Neural cell (in vitro differentiated cells): ENCODE results near the gene ABCC8. TPM values are rescaled to one million over a fixed set of nuclear protein-coding genes. Genes with fewer than 3 reads are reported as not detected.

ENCODE experiments used
- H2AFZ ChIP-seq: fragments of 200-600, 300-800 bp; sonication (generic), shearing (Covaris generic); 2 replicates; pipeline ENCODE4 v1.6.0; 2014; ENCODE audit warnings: low read depth, mild to moderate bottlenecking, antibody characterized with exemption, low read length, moderate library complexity
- H3F3A ChIP-seq: fragments of 200-600 bp; shearing (Covaris generic); 2 replicates; pipeline ENCODE4 v1.6.1; 2016; ENCODE audit warnings: mild to moderate bottlenecking, moderate library complexity, mixed read lengths, antibody characterized with exemption, low read length; ENCODE audit not compliant: insufficient read depth, poor library complexity, severe bottlenecking
- H3K27ac ChIP-seq: fragments of 200-600, 300-800 bp; sonication (generic), shearing (Covaris generic); 2 replicates; pipeline ENCODE4 v1.5.1; 2014; ENCODE audit warnings: mild to moderate bottlenecking, low read length, moderate library complexity
- H3K27me3 ChIP-seq: fragments of 300-800, 200-600 bp; sonication (generic), shearing (Covaris generic); 2 replicates; pipeline ENCODE4 v1.6.0; 2014; ENCODE audit warnings: mild to moderate bottlenecking, low read depth, low read length, moderate library complexity; ENCODE audit not compliant: insufficient read depth
- H3K36me3 ChIP-seq: fragments of 300-800, 200-600 bp; sonication (generic), shearing (Covaris generic); 2 replicates; pipeline ENCODE4 v1.5.1; 2014; ENCODE audit warnings: mild to moderate bottlenecking, antibody characterized with exemption, low read length, moderate library complexity; ENCODE audit not compliant: insufficient read depth
- H3K4me2 ChIP-seq: fragments of 300-800, 200-600 bp; sonication (generic), shearing (Covaris generic); 2 replicates; pipeline ENCODE4 v1.6.0; 2014; ENCODE audit warnings: mild to moderate bottlenecking, low read length
- H3K4me3 ChIP-seq: fragments of 300-800, 200-600 bp; sonication (generic), shearing (Covaris generic); 2 replicates; pipeline ENCODE4 v1.5.1; 2014; ENCODE audit warnings: mild to moderate bottlenecking, low read length, moderate library complexity
- H3K79me2 ChIP-seq: fragments of 200-600 bp; shearing (Covaris generic); replicated peaks from 2 replicates; pipeline ENCODE4 v1.6.0; 2014; ENCODE audit warnings: mild to moderate bottlenecking, low read length, moderate library complexity; ENCODE audit not compliant: insufficient read depth
- H3K9ac ChIP-seq: fragments of 300-800, 200-600 bp; sonication (generic), shearing (Covaris generic); 2 replicates; pipeline ENCODE4 v1.6.1; 2016; ENCODE audit warnings: mild to moderate bottlenecking, low read length, mixed read lengths
- H3K9me2 ChIP-seq: fragments of 200-600 bp; shearing (Covaris generic); 2 replicates; pipeline ENCODE4 v1.6.1; 2016; ENCODE audit warnings: mild to moderate bottlenecking, low read length, mixed read lengths; ENCODE audit not compliant: insufficient read depth
- H3K9me3 ChIP-seq: fragments of 200-600, 300-800 bp; sonication (generic), shearing (Covaris generic); 2 replicates; pipeline ENCODE4 v1.6.1; 2016; ENCODE audit warnings: mild to moderate bottlenecking, mixed run types, low read length, moderate library complexity, mixed read lengths
- H4K20me1 ChIP-seq: fragments of 200-600 bp; shearing (Covaris generic); 2 replicates; pipeline ENCODE4 v1.6.1; 2016; ENCODE audit warnings: mild to moderate bottlenecking, mixed run types; ENCODE audit not compliant: insufficient read depth
- CTCF ChIP-seq: fragments of 450-650 bp; IDR thresholded peaks from 2 replicates; pipeline ENCODE4 v1.5.1; 2014; ENCODE audit warnings: antibody characterized with exemption, mild to moderate bottlenecking, moderate library complexity; ENCODE audit not compliant: poor library complexity, severe bottlenecking
- EP300 ChIP-seq: fragments of 450-650 bp; conservative IDR thresholded peaks from 2 replicates; pipeline ENCODE4 v1.6.1; 2014; ENCODE audit warnings: antibody characterized with exemption, mild to moderate bottlenecking, moderate library complexity; ENCODE audit not compliant: poor library complexity, severe bottlenecking
- EZH2 ChIP-seq: fragments of 200-600, 300-800 bp; shearing (Covaris generic), sonication (generic); IDR thresholded peaks from 2 replicates; pipeline ENCODE4 v1.6.1; 2014; ENCODE audit warnings: antibody characterized with exemption, low read length, borderline replicate concordance, mild to moderate bottlenecking; ENCODE audit not compliant: insufficient read depth, poor library complexity, severe bottlenecking
- MXI1 ChIP-seq: fragments of 450-650 bp; conservative IDR thresholded peaks from 2 replicates; pipeline ENCODE4 v1.6.1; 2014; ENCODE audit warnings: antibody characterized with exemption, mild to moderate bottlenecking; ENCODE audit not compliant: poor library complexity, severe bottlenecking
- POLR2AphosphoS5 ChIP-seq: IDR thresholded peaks from 2 replicates; pipeline ENCODE4 v1.6.1; 2012
- RAD21 ChIP-seq: fragments of 450-650 bp; conservative IDR thresholded peaks from 2 replicates; pipeline ENCODE4 v1.6.1; 2014; ENCODE audit warnings: antibody characterized with exemption, mild to moderate bottlenecking, moderate library complexity
- REST ChIP-seq: IDR thresholded peaks from 2 replicates; pipeline ENCODE4 v1.6.1; 2012; ENCODE audit warnings: borderline replicate concordance
- SMC3 ChIP-seq: fragments of 450-650 bp; conservative IDR thresholded peaks from 2 replicates; pipeline ENCODE4 v1.6.1; 2014; ENCODE audit warnings: antibody characterized with exemption, mild to moderate bottlenecking, moderate library complexity; ENCODE audit not compliant: poor library complexity
- TAF1 ChIP-seq: IDR thresholded peaks from 2 replicates; pipeline ENCODE4 v1.6.1; 2012; ENCODE audit warnings: low read depth
- polyA plus RNA-seq: library from polyadenylated mRNA; depleted of rRNA; stranded (reverse); fragments of >200 nt; gene quantifications from 2 replicates; pipeline ENCODE4 v1.2.3, GENCODE V29; 2014

Gene ABCC8
- polyA plus RNA-seq, 1 donor from 2014 or later: 13.2 TPM

DNA sequence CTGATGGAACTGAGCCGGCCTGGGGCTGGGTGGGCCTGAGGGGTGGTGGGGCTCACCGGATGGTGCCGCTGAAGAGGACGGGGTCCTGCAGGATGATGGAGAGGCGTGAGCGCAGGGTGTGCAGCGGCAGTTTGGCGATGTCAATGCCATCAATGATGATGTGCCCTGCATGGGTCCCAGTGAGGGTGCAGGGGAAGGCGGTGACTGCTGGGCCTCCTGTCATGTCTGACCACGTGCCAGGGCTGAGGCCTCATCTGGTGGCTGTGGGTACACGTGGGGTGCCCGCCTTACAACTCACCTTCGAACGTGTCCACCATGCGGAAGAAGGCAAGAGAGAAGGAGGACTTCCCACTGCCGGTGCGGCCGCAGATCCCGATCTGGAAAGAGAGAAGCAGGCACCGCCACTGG is 81.1 kb downstream of the ABCC8 start:
- Histone ChIP-seq H3K36me3 (no peaks in the 10 kb centered on the region), H3K9me2 (no peaks in the 10 kb centered on the region), H2AFZ (no peak overlapping the region), H4K20me1 (no peaks in the 10 kb centered on the region), H3K4me2 (no peak overlapping the region), H3F3A (no peaks in the 10 kb centered on the region), H3K9ac (no peak overlapping the region), H3K9me3 (no peaks in the 10 kb centered on the region), H3K27ac (no peak overlapping the region), H3K4me3 (no peak overlapping the region), H3K27me3 (no peaks in the 10 kb centered on the region), H3K79me2 (no peaks in the 10 kb centered on the region)
- TF ChIP-seq TAF1: no peak
- no peak for TF ChIP-seq MXI1
- TF ChIP-seq POLR2AphosphoS5: no peak
- TF ChIP-seq CTCF: no peak

DNA sequence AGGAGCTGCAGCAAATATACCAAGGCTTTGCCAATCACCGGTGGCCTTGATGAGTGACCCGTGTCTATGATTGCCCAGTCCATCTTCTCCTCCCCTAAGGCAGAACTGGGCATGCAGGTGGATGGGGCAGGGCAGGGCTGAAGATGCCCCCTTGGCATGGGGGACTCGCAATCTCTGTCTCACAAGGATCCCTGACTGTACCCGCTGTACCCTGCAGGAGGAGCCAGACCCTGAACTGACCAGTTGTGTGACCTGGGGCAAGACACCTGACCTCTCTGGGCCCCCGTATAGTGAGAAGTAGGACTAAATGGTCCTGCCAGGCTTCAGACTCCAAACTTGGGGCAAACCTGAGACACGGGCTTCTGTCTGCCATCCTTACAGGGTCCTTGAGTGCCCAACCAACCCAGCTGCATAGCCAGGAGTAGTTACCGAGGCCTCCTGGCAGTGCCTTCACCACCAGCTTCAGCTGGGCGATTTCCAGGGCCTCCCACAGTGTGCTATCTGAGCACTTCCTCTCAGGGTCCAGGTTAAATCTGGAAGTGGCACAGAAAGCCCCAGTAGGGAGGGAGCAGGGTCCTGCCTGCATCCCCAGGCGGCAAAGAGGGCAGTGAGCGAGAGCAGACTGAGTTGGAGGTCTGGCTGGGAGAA is 81.8 kb downstream of the ABCC8 start:
- Histone ChIP-seq H3K4me2 (no peak overlapping the region), H2AFZ (no peak overlapping the region), H4K20me1 (no peaks in the 10 kb centered on the region), H3K9ac (no peak overlapping the region), H3K79me2 (no peaks in the 10 kb centered on the region), H3K9me3 (no peaks in the 10 kb centered on the region), H3K27me3 (no peaks in the 10 kb centered on the region), H3K9me2 (no peaks in the 10 kb centered on the region), H3K36me3 (no peaks in the 10 kb centered on the region), H3F3A (no peaks in the 10 kb centered on the region), H3K4me3 (no peak overlapping the region), H3K27ac (no peak overlapping the region)
- TF ChIP-seq MXI1 (no peak), TAF1 (no peak), CTCF (no peak), EP300 (no peak), REST (no peak), SMC3 (no peak), EZH2 (no peak), POLR2AphosphoS5 (no peak), RAD21 (no peak)
